Stimulated activated CD8-positive, alpha-beta memory T cell treated with anti-CD3 and anti-CD28 coated beads, Interleukin-2, amount 100 ng/mL, for 1 hour (primary cell): ENCODE measurements around the gene CABS1.

Source experiments
- DNase-seq, 2 donors: peaks; one replicate each; pipeline ENCODE4 v3.0.0-alpha.2; 2020; ENCODE audit warnings: low read depth in 2 of 2

Gene CABS1

DNA sequence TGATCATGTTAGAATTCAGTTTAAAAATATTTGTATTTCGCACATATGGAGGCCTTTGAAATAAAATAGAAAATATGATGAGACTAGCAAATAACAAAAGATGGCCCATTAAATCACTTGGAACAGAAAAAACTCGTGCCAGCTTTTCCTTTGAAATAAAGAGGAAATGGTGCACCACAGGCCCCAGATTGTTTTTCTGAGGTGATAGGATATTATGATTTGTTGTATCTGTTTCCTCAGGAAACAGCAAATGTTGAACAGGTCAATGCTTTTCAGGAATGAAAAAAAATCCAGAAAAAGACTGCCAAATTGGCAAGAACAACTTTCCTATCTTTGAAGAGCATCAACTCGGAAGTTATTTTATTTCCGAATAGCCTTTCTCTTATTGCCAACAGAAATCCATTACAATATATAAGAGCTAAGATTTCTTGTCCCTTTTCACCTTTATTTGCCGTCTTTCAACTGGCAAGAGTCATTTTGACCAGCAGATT, 48.0 kb downstream of the CABS1 start, which contains the start of gene SMR3B:
TSS of gene SMR3B (plus strand) at position 441 of the 491 bp plus-strand sequence. CDS start 1,380 bp downstream, outside the sequence.
- no peak for DNase-seq
